Spleen (tissue), 7 donors: Measurements from ENCODE around the gene BCAT1.

Source experiments
- POLR2A ChIP-seq, 3 donors: fragments of 450-650 bp; IDR thresholded peaks; one replicate each; pipeline ENCODE4 v1.5.1; 2017; ENCODE audit warnings: antibody characterized with exemption in 3 of 3, mild to moderate bottlenecking in 1 of 3
- POLR2AphosphoS5 ChIP-seq, 3 donors: sonication (generic); formaldehyde crosslinking; IDR thresholded peaks; one replicate each; pipeline ENCODE4 v1.5.1; 2017; ENCODE audit warnings: antibody characterized with exemption in 3 of 3
- TF ChIP-seq, protein P1 (sequence below), 11 experiments: fragments of 200-600 bp in 7 of 11; fragments of 450-650 bp in 4 of 11; sonication (generic) in 4 of 11; IDR thresholded peaks in 8 of 11; conservative IDR thresholded peaks in 3 of 11; 1 replicate in 7 of 11; 2 replicates in 4 of 11; pipeline versions ENCODE4 v1.4.0 to v1.8.0; 2016 to 2021; ENCODE audit warnings: antibody characterized with exemption in 11 of 11, inconsistent platforms in 4 of 11, mild to moderate bottlenecking in 1 of 11
- donor health status: DM: no; HTN: no; CAD: no; lungs with moderate emphysema.
- donor health status: DM: no; HTN: no; CAD: no.
- donor health status: DM: no; HTN: no; CAD: no.

- TF ChIP-seq POLR2AphosphoS5 (IDR thresholded peaks at IDR 0.05) (no peak), POLR2A (IDR thresholded peaks at IDR 0.05) (no peak)
- TF ChIP-seq, protein P1, sequence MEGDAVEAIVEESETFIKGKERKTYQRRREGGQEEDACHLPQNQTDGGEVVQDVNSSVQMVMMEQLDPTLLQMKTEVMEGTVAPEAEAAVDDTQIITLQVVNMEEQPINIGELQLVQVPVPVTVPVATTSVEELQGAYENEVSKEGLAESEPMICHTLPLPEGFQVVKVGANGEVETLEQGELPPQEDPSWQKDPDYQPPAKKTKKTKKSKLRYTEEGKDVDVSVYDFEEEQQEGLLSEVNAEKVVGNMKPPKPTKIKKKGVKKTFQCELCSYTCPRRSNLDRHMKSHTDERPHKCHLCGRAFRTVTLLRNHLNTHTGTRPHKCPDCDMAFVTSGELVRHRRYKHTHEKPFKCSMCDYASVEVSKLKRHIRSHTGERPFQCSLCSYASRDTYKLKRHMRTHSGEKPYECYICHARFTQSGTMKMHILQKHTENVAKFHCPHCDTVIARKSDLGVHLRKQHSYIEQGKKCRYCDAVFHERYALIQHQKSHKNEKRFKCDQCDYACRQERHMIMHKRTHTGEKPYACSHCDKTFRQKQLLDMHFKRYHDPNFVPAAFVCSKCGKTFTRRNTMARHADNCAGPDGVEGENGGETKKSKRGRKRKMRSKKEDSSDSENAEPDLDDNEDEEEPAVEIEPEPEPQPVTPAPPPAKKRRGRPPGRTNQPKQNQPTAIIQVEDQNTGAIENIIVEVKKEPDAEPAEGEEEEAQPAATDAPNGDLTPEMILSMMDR (IDR thresholded peaks at IDR 0.05 in 8 of 11, conservative IDR thresholded peaks at IDR 0.05 in 3 of 11) = no peak
These were observed 130.6 kb downstream of the BCAT1 start for GRCh38 chr12:24818351-24818750.
